Psoas muscle (tissue), 8 donors: ENCODE measurements around the gene MYRIP. TPM values are rescaled to one million over a fixed set of nuclear protein-coding genes. Genes with fewer than 3 reads are reported as not detected.
A peak's percentile ranks its signal among the peaks of the same experiment; 100 is the strongest.

ENCODE experiments used
- ATAC-seq, 4 donors: fragments of 200-7000 bp; cut with Tn5 transposase; one replicate each; pipeline ENCODE4 v1.9.1; 2020; ENCODE audit warnings: moderate library complexity in 3 of 4, mild to moderate bottlenecking in 2 of 4
- DNase-seq, 2 donors: peaks; one replicate each; pipeline ENCODE4 v3.0.0-alpha.2; 2020
- H3K27ac ChIP-seq: fragments of 200-600 bp; one replicate; pipeline ENCODE4 v1.8.0; 2022
- H3K27me3 ChIP-seq, 3 donors: fragments of 200-600 bp in 1 of 3; one replicate each; pipeline versions ENCODE4 v1.6.1 to v1.8.0; 2013 to 2022; ENCODE audit warnings: low read length in 2 of 3, mild to moderate bottlenecking in 2 of 3, moderate library complexity in 1 of 3; ENCODE audit not compliant: insufficient read depth in 3 of 3
- H3K36me3 ChIP-seq, 2 donors: fragments of 200-600 bp in 1 of 2; one replicate each; pipeline versions ENCODE4 v1.6.1 to v1.8.0; 2013 to 2022; ENCODE audit warnings: low read depth in 1 of 2, mild to moderate bottlenecking in 1 of 2, moderate library complexity in 1 of 2; ENCODE audit not compliant: insufficient read depth in 1 of 2
- H3K4me1 ChIP-seq: fragments of 200-600 bp; one replicate; pipeline ENCODE4 v1.8.0; 2022
- H3K4me3 ChIP-seq: fragments of 200-600 bp; one replicate; pipeline ENCODE4 v1.8.0; 2022; ENCODE audit warnings: mild to moderate bottlenecking
- H3K9me3 ChIP-seq: fragments of 200-600 bp; one replicate; pipeline ENCODE4 v1.8.0; 2022
- WGBS, 3 donors: extraction: QIAGEN DNeasy Blood & Tissue Kit; methylation state at CpG; one replicate each; pipeline versions ENCODE4 v1.1.6 to v1.1.7; 2013; 5-methylcytosine and 5-hydroxymethylcytosine counted together
- intact Hi-C, 2 donors: fragments of 100-400 bp; cut with DNase I; formaldehyde crosslinking; loops; one replicate each; pipeline versions ENCODE4 v1.11.0 to v1.14.2; 2022
- long read RNA-seq, 2 donors: library from polyadenylated mRNA; unstranded; transcript quantifications; one replicate each; pipeline ENCODE4 v2.0.0, GENCODE V29; 2021
- polyA plus RNA-seq, 3 donors: library from polyadenylated mRNA; stranded (reverse); fragments of 200-250 nt; gene quantifications; one replicate each; pipeline ENCODE4 v1.2.3, GENCODE V29; 2013
- total RNA-seq, 4 donors: library from RNA; stranded (reverse); fragmentation: NEBNext Ultra II Directional in 2 of 4; extraction: Animal tissue kit (Norgen Biotek cat#: 25700) in 2 of 4; gene quantifications; one replicate each; pipeline versions ENCODE4 v1.2.1 to v1.2.4, GENCODE V29; 2021 to 2023
- TF ChIP-seq, protein P1 (sequence below): fragments of 200-600 bp; IDR thresholded peaks from one replicate; pipeline ENCODE4 v1.8.0; 2022; ENCODE audit warnings: antibody characterized with exemption
- donor health status: healthy with polysubstance abuse.
- donor health status: DM: no; HTN: no; CAD: no; lungs with moderate emphysema.
- donor health status: Bipolar disorder and iron deficiency.
- donor health status: healthy.
- donor health status: DM: yes; HTN: yes; CAD: no.
- donor health status: DM: no; HTN: no; CAD: no.
- donor health status: DM: no; HTN: no; CAD: no.
- donor health status: DM: yes; HTN: yes; CAD: no.

The MYRIP gene
- 1 to 10 TPM; 1.1 to 2.8 (median 1.9) TPM for total RNA-seq
- under 1 TPM; 0.35 to 0.90 (median 0.62) TPM for polyA plus RNA-seq
- long read RNA-seq, donor 1, partial matches to known transcripts = 2 of 2 reads
- long read RNA-seq, donor 1, other reads (novel, unspliced or antisense) = 0 of 2 reads
- long read RNA-seq, donor 2, partial matches to known transcripts = 0 of 2 reads
- long read RNA-seq, donor 2, other reads (novel, unspliced or antisense) = 2 of 2 reads

DNA sequence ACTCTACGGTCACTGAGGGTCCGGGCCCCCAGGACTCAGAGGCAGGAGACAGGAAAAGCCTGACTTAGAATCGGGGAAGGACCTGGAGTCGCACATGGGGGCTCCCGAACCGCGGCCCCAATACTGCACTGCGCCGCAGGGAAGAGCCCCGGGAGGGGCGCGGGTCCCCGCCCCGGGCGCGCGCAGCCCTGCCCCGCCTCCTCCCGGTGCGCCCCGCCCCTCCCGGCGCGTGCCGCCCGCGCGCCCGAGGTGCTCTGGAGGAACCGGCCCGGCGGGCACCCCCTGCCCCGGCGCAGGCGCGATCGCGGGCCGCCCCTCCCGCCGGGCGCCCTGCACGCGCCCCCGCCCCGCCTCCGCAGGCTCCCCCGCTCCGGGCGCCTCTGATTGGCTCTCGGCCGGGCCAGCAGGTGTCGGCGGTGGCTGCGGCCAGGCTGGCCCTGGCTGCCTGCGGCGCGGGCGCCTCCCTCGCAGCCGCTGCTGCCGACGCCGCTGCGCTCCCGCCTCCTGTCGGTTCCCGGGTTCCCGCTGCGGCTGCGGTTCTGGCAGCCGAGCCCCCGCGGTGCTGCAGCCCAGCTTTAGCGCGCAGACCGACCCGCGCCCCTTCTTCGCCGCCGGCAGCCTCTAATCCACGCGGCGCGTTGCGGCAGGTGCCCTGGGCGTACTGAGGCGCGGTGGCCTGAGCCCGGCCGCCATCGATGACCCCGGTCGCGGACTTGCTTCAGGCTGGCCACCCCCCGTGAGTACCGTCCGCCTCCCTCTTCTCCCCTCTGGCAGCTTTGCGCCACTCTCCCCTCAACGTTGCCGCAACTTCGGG lies at the start of gene MYRIP:
Gene MYRIP (plus strand): TSS at position 429 of the 814 bp plus-strand sequence. CDS start 91,208 bp downstream, outside the sequence.
- WGBS, 3 donors = 0 to 1% (median 1%) methylated on average over 44 to 102 of the region's 103 CpGs
- no peak within 1 kb of the TSS for H3K27ac ChIP-seq
- peak within 1 kb of the TSS; percentile 75 for H3K4me3 ChIP-seq
- peaks cover 15% of the 10 kb centered on the region for H3K4me1 ChIP-seq
- DNase-seq (peak; percentile 51 to 83), ATAC-seq (peak; percentile 89 to 98 (median 94))
- H3K9me3 ChIP-seq = no peaks in the 10 kb centered on the region
- intact Hi-C loops = no loop called here
- peaks cover 4 to 39% (median 5%) of the 10 kb centered on the region in 3 donors for H3K27me3 ChIP-seq
- H3K36me3 ChIP-seq = no peaks in the 10 kb centered on the region
- TF ChIP-seq, protein P1, sequence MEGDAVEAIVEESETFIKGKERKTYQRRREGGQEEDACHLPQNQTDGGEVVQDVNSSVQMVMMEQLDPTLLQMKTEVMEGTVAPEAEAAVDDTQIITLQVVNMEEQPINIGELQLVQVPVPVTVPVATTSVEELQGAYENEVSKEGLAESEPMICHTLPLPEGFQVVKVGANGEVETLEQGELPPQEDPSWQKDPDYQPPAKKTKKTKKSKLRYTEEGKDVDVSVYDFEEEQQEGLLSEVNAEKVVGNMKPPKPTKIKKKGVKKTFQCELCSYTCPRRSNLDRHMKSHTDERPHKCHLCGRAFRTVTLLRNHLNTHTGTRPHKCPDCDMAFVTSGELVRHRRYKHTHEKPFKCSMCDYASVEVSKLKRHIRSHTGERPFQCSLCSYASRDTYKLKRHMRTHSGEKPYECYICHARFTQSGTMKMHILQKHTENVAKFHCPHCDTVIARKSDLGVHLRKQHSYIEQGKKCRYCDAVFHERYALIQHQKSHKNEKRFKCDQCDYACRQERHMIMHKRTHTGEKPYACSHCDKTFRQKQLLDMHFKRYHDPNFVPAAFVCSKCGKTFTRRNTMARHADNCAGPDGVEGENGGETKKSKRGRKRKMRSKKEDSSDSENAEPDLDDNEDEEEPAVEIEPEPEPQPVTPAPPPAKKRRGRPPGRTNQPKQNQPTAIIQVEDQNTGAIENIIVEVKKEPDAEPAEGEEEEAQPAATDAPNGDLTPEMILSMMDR = peak; percentile 3

DNA sequence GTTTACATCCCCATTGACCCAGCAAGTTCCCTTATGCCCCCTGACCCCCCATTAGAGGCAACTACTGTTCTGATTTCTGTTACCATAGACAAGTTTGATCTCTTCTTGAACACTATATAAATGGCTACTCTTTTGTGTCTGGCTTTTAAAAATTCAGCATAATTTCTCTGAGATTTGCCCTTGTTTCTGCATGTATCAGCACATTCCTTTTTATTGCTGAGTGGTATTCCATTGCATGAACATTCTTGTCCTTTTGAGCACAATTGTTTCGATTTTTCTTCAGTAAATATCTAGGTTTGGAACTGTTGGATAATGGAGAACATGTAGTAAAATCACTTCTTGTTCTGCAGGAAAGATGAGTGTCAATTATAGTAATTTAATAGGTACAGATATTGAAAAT lies 49.1 kb upstream of the MYRIP start:
- WGBS, 3 donors = 54 to 70% (median 59%) methylated on average over 1 of the region's 1 CpG

DNA sequence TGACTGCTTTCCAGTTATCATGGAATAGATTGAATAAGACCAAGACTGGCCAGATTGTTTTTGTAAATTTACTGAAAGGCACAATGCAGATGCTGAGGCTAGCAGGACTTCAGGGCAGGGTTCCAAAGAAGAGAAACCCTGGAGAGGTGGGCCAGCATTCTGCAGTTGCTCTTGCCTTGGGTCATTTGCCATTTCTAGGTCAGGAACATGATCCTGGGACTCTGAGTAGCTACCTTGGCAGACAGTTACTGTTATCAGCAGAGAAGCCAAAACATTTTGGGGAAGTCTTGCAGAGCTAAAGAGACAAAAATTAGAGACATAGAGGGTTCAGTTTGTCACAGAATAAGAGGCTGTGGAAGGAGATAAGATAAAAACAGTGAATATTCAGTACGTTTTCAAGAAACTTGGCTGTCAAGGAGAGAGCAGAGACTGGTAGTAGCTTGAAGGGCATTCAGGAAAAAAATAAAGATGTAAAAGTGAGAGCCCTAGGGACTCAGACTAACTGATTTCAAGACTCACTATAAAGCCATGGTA lies 46.8 kb upstream of the MYRIP start:
- TF ChIP-seq, protein P1 = no peak
- Histone ChIP-seq H3K36me3 (no peaks in the 10 kb centered on the region), H3K27me3 (no peaks in the 10 kb centered on the region), H3K4me1 (no peaks in the 10 kb centered on the region), H3K9me3 (no peaks in the 10 kb centered on the region), H3K27ac (no peak overlapping the region), H3K4me3 (no peak overlapping the region)
- 30 to 53% (median 36%) methylated on average over 1 of the region's 1 CpG for WGBS, 3 donors
- ATAC-seq (peak in 2 of 4 donors; percentile 60 to 62), DNase-seq (no peak)
- intact Hi-C loops = no loop called here

More for the DNA sequence above, 49.1 kb upstream of the MYRIP start:
- Histone ChIP-seq H3K27me3 (no peaks in the 10 kb centered on the region), H3K27ac (no peak overlapping the region), H3K9me3 (no peaks in the 10 kb centered on the region), H3K36me3 (no peaks in the 10 kb centered on the region), H3K4me1 (no peaks in the 10 kb centered on the region), H3K4me3 (no peak overlapping the region)
- TF ChIP-seq, protein P1 = no peak
- no peak for ATAC-seq
- DNase-seq = no peak
- intact Hi-C loops = no loop called here

DNA sequence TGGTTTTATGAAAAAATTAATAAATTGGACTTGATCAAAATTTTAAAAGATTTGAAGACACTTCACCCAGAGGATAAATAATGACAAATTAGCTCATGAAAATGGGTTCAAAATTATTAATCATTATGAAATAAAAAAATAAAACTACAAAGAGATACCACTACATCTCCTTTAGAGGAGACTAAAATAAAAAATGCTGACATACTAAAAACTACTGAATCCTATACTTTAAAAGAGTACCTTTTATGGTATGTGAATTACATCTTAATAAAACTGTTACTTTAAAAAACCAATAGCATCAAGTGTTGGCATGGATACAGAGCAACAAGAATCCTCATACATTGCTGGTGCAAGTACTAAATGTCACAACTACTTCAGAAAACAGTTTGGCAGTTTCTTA lies 46.0 kb upstream of the MYRIP start:
- H3K4me3 ChIP-seq = no peak overlapping the region
- H3K4me1 ChIP-seq = no peaks in the 10 kb centered on the region
- DNase-seq (no peak), ATAC-seq (no peak)
- H3K27ac ChIP-seq = no peak overlapping the region
- no peaks in the 10 kb centered on the region for H3K27me3 ChIP-seq
- H3K9me3 ChIP-seq = no peaks in the 10 kb centered on the region
- intact Hi-C loops = no loop called here
- H3K36me3 ChIP-seq = no peaks in the 10 kb centered on the region
- TF ChIP-seq, protein P1 = no peak
